Activated CD8-positive, alpha-beta memory T cell treated with anti-CD3 and anti-CD28 coated beads, Interleukin-2, amount 50 U/mL, for 24 hours (primary cell): ENCODE data around the gene SPON2.

ENCODE experiments used
- DNase-seq: peaks from one replicate; pipeline ENCODE4 v3.0.0-alpha.2; 2020; ENCODE audit errors: extremely low read depth

Gene SPON2

GRCh38 chr4:1172971-1173757 lies 781 bp upstream of the SPON2 start:
- DNase-seq = no peak

GRCh38 chr4:1171311-1172227 lies 814 bp downstream of the SPON2 start:
- no peak for DNase-seq

- no peak for DNase-seq
Observed at GRCh38 chr4:1170976-1171310, 1.4 kb downstream of the SPON2 start.

- no peak for DNase-seq
Observed at GRCh38 chr4:1170156-1170975, 2.0 kb downstream of the SPON2 start.

- DNase-seq = no peak
Observed at GRCh38 chr4:1169691-1170096, 2.7 kb downstream of the SPON2 start.

GRCh38 chr4:1169171-1169671 lies 3.2 kb downstream of the SPON2 start:
- no peak for DNase-seq

- no peak for DNase-seq
Observed at GRCh38 chr4:1168191-1169101, 3.9 kb downstream of the SPON2 start.

- peak; percentile 80 for DNase-seq
Observed at GRCh38 chr4:1167244-1167949, 5.0 kb downstream of the SPON2 start.

- no peak for DNase-seq
Observed at GRCh38 chr4:1166509-1167243, 5.7 kb downstream of the SPON2 start.

- no peak for DNase-seq
Observed at GRCh38 chr4:1164956-1165545, 7.3 kb downstream of the SPON2 start.

GRCh38 chr4:1164444-1164843 lies 7.9 kb downstream of the SPON2 start:
- no peak for DNase-seq

GRCh38 chr4:1164040-1164439 lies 8.3 kb downstream of the SPON2 start:
- no peak for DNase-seq

- DNase-seq = no peak
Observed at GRCh38 chr4:1160351-1160750, 12.0 kb downstream of the SPON2 start.

- no peak for DNase-seq
Observed at GRCh38 chr4:1156069-1156468, 16.3 kb downstream of the SPON2 start.

- no peak for DNase-seq
Observed at GRCh38 chr4:1155314-1155713, 17.1 kb downstream of the SPON2 start.

- no peak for DNase-seq
Observed at GRCh38 chr4:1154523-1155182, 17.7 kb downstream of the SPON2 start.

GRCh38 chr4:1154126-1154522 lies 18.3 kb downstream of the SPON2 start:
- DNase-seq = no peak

GRCh38 chr4:1153567-1154090 lies 18.8 kb downstream of the SPON2 start:
- no peak for DNase-seq
